ENCODE data around the gene LRRC23. TPM values are rescaled to one million over a fixed set of nuclear protein-coding genes. Genes with fewer than 3 reads are reported as not detected.
A peak's percentile ranks its signal among the peaks of the same experiment; 100 is the strongest.

The LRRC23 gene
- total RNA-seq, 1 donor from 2014 or later: 6.5 TPM

DNA sequence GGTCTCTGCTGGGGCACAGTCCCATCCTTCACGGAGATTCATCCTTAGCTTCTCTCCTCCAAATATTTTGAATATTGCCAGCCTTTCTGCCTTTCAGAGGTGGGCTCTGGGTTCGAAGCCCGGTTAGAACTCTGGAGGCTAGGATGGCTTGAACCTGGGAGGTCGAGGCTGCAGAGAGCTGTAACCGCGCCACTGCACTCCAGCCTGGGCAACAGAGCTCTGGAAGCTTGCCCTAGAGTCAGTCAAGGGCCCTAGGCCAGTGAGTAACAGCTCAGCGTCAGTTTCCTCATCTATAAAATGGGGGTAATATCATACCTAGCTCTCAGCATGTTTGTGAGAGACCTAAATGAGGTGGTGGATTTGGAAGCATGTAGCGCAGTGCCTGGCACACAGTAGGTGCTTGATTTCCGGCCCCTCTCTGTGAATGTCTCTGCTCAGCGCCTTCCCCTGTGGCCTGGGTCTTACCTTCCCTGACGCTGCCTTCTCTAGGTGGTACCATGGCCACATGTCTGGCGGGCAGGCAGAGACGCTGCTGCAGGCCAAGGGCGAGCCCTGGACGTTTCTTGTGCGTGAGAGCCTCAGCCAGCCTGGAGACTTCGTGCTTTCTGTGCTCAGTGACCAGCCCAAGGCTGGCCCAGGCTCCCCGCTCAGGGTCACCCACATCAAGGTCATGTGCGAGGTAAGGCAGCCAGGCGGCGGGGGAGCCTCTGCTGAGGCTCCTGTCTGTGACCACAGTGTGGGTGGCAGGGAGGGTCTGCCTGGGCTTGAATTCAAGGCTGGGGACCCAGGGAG is 49.9 kb downstream of the LRRC23 start:
- DNase-seq (ENCODE audit: low spot score in 2 of 2): no peak
- no peak for FAIRE-seq

DNA sequence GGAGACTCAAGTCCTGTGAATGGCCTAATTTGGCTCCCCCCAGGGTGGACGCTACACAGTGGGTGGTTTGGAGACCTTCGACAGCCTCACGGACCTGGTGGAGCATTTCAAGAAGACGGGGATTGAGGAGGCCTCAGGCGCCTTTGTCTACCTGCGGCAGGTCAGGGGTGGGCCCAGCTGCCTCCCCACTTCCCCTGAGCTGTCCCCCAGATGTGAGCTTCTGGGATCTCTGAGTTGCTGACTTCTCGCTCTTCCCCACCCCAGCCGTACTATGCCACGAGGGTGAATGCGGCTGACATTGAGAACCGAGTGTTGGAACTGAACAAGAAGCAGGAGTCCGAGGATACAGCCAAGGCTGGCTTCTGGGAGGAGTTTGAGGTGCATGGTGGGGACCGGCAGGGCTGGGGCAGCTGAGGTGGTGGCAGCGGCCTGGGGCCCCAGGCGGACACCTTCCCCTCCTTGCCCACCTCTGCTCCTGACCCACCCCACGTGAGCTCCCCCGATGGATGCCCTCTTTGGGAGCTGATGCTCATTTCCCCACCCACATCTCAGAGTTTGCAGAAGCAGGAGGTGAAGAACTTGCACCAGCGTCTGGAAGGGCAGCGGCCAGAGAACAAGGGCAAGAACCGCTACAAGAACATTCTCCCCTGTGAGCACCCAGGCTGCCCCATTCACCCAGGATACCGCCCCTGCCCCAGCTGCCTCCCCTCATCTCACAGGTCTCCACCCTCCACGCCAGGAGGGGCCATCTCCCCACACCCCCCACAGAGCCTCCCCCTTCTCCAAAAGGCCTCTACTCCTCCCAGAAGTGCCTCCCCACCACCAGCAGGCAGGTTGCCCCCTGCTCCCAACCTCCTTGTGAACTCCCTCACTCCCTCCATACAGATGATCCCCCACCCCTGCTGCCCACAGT is 50.7 kb downstream of the LRRC23 start:
- FAIRE-seq (no peak), DNase-seq (ENCODE audit: low spot score in 2 of 2) (no peak)

DNA sequence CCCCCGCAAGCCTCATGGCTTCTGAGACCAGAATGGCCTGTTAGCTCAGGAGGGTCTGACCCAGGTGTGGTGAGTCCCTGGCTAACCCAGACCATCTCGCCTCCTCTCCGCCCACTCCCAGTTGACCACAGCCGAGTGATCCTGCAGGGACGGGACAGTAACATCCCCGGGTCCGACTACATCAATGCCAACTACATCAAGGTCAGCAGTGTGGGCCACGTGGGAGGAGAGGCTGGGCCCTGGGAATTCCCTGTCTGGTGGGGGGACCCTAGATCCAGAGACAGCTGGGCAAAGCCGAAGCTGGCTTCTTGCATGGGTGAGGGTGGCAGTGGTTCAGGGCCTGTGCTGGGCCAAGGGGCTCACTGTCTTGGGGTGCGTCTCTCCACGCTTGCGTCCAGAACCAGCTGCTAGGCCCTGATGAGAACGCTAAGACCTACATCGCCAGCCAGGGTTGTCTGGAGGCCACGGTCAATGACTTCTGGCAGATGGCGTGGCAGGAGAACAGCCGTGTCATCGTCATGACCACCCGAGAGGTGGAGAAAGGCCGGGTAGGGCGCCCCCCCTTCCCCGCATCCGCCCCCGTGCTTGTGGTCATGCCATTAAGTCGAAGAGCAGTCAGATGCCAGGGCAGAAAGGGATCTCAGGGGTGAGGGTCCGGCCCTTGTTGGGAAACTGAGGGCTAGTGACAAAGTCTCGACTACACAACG is 51.6 kb downstream of the LRRC23 start:
- FAIRE-seq (no peak), DNase-seq (ENCODE audit: low spot score in 2 of 2) (no peak)

DNA sequence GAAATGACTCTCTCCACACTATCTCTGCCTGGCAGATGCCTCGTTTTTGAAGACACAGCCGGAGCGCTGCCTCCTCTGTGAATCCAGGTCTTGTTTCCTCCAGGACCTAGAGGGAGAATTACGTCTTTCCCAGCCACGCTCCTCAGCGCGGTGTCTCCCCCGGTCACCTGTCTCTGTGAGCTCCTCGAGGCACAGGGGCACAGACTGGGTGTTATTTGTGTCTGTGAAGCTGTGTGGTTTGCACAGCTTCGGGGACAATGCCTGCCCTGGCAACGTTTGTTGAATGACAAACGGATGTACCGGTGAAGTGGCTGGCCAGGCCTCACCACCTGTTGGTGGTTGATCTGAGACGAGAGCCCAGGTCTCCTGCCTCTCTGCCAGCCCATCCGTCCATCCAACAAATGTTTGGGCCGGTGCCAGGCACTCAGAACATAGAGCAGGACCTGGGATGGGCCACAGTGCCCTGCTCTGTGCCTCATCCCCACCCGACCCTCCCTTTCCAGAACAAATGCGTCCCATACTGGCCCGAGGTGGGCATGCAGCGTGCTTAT is 52.6 kb downstream of the LRRC23 start:
- no peak for DNase-seq (ENCODE audit: low spot score in 2 of 2)
- FAIRE-seq: no peak

DNA sequence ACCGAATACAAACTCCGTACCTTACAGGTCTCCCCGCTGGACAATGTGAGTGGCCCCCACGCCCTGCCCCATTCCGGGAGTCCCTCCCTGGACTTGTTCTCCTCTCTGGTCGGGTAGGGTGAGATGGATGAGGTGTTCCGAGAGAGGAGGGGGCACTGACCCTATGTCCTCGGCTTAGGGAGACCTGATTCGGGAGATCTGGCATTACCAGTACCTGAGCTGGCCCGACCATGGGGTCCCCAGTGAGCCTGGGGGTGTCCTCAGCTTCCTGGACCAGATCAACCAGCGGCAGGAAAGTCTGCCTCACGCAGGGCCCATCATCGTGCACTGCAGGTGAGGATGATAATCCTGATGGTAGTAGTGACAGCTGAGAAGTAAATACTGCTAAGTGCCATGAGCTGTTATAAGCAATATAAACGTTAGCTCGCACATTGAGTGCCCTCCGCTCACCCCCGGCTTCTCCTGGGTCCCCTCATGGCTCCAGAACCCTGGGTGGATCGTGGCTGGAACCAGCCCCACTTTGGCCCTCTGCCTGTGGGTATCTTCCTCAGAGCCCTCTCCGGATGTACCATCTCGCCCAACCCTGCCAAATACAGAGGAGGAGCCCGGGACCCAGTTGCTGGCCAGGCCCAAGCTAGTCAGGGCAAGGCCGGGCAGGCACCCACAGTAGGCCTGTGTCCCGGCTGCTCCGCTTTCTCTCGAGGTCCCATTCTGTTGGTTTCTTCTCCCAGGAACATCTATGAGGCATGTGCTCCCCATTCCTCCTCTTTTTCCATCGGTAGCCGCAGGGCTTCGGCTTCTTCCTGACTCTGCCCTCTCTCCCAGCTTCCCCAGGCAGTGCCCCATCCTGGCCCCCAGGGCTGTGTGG is 53.4 kb downstream of the LRRC23 start:
- DNase-seq (ENCODE audit: low spot score in 2 of 2) (no peak), FAIRE-seq (no peak)

DNA sequence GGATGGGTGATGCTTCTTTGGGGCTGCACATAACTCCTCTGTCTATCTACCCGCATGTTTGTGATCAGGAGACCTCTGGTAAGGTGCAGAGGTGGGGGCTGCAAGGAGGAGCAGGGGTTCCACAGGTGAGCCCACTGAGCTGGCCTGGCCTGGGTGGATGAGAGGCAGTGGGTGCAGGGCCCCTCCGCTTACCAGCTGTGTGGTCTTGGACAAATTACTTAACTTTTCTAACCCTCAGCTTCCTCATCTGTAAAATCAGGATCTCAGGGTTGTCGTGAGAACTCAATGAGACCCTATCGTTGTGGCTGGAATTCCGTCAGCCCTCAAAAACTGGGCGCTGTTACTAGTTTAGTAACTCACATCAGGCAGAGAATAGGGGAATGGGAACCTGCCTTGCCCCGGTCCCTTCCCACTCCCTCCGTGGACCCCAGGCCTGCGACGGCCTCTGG is 54.0 kb downstream of the LRRC23 start:
- FAIRE-seq (no peak), DNase-seq (ENCODE audit: low spot score in 2 of 2) (peak in 1 of 2 donors; percentile 15)

DNA sequence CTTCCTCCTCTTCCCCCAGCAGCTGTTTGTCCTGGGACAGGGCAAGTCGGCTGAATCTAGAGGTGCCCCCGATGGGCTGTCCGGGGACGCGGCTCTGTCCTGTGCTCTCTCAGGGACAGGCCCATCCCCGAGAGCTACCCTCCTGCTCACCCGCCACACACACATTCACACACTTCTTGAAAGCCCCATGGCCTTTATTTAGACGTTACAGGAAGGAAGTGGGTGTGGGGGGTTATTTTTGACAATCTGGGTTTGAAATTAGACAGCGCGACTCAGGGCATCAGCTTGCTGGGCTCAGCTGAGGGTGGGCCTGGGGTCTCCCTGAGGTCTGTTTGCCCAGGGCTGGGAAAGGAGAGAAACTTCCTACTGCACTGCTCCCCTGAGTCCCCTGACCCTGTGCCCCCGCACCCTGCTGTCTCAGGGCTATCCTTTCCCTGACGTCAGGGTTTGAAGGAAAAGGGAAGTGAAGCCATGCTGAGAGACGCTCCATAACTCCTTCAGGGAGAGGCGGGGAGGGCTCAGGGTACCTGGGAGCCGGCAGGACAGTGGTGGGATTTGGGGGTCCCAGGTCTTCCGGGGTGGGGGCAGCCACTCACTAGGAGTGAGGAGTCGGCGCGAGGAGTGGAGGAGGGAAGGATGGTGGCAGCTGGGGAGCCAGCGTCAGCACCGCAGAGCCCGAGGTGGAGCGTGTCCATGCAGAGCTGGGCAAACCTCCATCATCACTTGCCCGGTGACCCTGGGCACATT is 54.6 kb downstream of the LRRC23 start:
- FAIRE-seq: no peak

DNA sequence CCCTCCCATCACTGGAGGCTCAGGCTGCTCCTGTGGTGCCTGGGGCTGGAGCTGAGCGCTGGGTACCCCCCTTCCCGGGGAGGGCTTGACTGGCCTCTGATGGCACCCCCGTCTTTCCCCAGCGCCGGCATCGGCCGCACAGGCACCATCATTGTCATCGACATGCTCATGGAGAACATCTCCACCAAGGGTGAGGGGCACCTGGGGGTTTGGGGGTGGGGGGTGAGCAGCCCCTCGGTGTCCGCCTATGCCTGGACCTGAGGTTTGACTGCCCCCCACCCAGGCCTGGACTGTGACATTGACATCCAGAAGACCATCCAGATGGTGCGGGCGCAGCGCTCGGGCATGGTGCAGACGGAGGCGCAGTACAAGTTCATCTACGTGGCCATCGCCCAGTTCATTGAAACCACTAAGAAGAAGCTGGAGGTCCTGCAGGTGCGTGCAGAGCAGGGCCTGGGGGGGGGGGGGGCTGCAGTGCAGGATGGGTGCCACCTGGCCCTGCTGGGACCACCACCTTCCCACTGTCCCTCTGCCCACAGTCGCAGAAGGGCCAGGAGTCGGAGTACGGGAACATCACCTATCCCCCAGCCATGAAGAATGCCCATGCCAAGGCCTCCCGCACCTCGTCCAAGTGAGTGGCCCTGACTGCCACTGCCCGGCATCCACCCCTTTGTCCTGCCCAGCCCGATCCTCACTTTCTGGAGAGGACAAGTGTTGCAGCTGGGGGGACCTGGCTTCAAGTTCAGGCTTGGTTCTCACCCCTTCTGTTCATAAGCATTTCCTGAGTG is 55.4 kb downstream of the LRRC23 start:
- peak in 1 of 2 donors; percentile 11 for DNase-seq (ENCODE audit: low spot score in 2 of 2)
- no peak for FAIRE-seq

More for the DNA sequence above, 54.6 kb downstream of the LRRC23 start:
- peak; percentile 29 to 35 for DNase-seq (ENCODE audit: low spot score in 2 of 2)

DNA sequence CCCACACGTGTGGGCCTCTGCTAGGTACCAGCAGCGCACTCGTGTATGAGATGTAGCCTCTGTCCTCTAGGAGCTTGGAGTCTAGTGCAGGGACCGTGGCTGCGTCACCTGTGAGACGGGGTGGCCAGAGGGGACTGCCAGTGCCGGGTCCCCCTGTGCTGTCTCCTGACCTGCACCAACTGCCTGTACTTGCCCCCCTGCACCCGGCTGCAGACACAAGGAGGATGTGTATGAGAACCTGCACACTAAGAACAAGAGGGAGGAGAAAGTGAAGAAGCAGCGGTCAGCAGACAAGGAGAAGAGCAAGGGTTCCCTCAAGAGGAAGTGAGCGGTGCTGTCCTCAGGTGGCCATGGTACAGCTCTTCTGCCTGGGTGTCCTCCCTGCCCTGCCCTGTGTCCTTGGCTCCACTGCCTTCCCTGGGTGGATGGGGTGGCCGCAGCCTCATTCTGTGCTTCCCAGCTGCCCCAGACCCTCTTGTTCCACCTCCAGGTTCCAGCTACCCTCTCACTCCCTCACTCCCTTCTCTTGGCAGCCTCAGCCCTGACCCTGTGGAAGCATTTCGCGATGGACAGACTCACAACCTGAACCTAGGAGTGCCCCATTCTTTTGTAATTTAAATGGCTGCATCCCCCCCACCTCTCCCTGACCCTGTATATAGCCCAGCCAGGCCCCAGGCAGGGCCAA is 56.1 kb downstream of the LRRC23 start:
- DNase-seq (ENCODE audit: low spot score in 2 of 2): peak; percentile 13 to 32
- no peak for FAIRE-seq

DNA sequence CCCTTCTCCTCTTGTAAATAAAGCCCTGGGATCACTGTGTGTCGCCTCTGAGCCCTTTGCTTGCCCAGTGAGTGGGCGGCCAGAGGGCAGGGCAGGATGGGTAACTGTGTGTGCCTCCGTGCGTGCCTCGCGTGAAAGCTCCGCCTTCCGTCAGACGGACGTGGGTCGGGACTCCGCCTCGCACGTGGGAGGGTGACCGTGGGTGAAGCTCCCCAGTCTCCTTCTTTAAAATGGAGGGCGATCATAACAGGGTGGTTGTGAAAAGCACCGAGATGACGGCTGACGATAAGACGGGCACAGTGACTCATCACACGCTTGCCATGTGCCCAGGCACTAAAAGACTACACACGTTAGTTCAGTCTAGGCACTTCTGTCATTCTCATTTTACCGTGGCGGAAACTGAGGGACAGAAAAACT is 56.7 kb downstream of the LRRC23 start:
- FAIRE-seq (no peak), DNase-seq (ENCODE audit: low spot score in 2 of 2) (peak; percentile 17 to 61)

DNA sequence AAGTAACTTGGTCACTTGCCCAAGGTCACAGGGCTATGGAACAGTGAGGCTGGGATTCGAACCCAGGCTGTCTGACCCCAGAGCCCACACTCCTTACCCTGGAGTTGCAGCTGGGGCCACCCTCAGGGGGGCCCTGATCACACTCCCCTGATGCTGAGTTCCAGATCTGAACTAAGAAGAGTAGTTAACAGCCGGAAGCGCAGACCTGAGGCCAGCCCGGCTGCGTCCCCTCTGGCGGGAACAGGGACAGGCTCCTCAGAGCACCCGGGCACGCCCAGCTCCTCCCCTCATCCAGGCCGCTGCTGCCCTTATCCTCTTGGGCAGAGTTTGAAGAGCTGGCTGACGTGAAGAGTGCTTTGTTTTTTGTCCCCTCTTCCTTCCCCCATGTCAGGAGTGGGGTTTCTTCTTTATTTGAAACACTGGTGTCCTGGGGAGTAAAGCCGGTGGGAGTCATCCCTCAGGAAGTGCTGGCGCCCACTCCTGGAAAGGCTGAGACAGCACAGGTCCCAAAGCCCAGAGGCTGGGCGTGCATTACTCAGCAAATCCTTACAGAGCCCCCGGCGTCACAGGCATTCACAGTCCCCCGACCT is 57.2 kb downstream of the LRRC23 start:
- DNase-seq (ENCODE audit: low spot score in 2 of 2) (peak; percentile 25 to 69), FAIRE-seq (no peak)

DNA sequence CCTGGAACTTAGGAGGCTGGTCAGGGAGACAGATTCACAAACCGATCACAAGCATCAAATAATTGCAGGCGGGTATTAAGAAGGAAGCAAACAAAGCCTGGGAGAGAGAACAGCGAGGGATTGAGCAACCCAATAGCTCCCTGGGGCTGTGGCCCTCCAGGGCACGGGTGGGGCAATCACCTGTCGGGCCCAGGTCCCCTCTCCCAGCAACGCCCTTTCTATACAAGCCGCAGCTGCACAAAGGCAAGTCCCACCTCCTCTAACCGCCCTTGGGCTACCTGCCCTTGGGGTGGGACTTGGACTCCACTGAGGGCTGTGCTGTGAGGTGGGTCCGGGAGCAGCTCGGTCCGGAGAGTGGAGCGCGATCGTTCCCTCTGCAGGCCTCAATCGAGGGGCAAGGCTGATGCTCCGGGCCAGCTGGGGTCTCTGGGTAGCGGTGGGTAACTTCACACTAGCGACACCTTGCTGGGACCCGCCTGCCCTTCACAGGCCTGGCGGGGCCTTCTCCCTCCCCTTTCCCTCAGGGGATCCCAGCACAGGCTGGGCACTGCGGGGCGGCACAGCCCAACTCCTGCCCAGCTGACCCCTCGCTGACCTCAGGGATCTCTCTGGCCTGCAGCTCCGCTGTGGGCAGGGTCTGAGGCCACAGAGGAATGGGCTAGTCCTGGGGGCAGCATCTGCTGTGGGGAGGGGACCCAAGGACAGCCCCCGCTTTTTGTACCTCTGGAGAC is 57.8 kb downstream of the LRRC23 start:
- DNase-seq (ENCODE audit: low spot score in 2 of 2): peak in 1 of 2 donors; percentile 11
- no peak for FAIRE-seq

DNA sequence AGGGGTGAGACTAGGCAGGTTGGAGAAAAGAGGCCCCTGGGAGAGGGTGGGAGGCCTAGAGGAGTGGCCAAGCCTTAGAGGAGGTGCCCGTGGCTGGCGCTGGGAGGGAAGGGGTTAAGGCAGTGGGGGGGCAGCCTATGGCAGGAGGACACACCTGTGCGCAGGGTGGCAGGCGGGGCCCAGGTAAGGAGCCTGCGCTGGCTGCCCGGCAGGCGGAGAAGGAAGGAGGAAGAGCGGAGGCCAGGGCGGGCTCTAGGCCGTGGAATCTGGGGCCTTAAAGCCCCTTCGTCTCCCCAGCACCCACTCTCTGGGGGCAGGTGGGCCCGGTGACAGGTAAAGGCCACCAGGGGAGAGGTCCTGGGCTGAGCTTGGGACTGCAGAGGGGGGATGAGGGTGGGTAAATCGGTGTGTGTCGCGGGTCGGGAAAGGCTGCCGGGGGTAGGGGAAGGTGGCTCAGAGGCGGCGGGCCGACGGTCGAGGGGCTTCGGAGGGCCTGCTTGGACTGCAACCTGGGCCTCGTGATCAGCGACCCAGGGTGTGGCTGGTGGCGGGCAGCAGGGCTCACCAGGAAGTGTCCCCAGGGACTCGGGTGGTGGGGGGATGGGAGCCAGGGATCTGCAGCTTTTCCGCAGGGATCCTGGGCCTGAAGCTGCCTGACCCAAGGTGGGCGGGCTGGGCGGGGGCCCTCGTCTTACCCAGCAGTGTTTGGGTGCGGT is 58.6 kb downstream of the LRRC23 start:
- FAIRE-seq: no peak

More for the DNA sequence above, 58.6 kb downstream of the LRRC23 start:
- DNase-seq (ENCODE audit: low spot score in 2 of 2): peak in 1 of 2 donors; percentile 9
